Stomach (tissue), 9 donors: ENCODE measurements around the gene RGS17. TPM values are rescaled to one million over a fixed set of nuclear protein-coding genes. Genes with fewer than 3 reads are reported as not detected.

Experiments used
- DNase-seq, 2 donors: peaks; one replicate each; pipeline versions ENCODE4 v3.0.0 to v3.0.0-alpha.2; 2013 to 2019
- H3K27ac ChIP-seq, 5 donors: fragments of 200-600 bp in 4 of 5; sonication (generic) in 4 of 5; one replicate each; pipeline ENCODE4 v1.5.1; 2013 to 2019; ENCODE audit warnings: mild to moderate bottlenecking in 1 of 5, moderate library complexity in 1 of 5
- H3K27me3 ChIP-seq, 3 donors: fragments of 200-600 bp; sonication (generic); one replicate each; pipeline ENCODE4 v1.5.1; 2017 to 2019; ENCODE audit warnings: mixed run types in 1 of 3
- H3K36me3 ChIP-seq, 4 donors: fragments of 200-600 bp; sonication (generic); 1 replicate in 3 of 4; 2 replicates in 1 of 4; pipeline ENCODE4 v1.5.1; 2016 to 2019
- H3K4me1 ChIP-seq, 4 donors: fragments of 200-600 bp; sonication (generic); one replicate each; pipeline ENCODE4 v1.5.1; 2016 to 2019
- H3K4me3 ChIP-seq, 4 donors: fragments of 200-600 bp; sonication (generic) in 3 of 4; one replicate each; pipeline ENCODE4 v1.5.1; 2016 to 2019; ENCODE audit warnings: mild to moderate bottlenecking in 1 of 4
- H3K9me3 ChIP-seq, 4 donors: fragments of 200-600 bp; sonication (generic); one replicate each; pipeline ENCODE4 v1.5.1; 2016 to 2019
- EP300 ChIP-seq: sonication (generic); formaldehyde crosslinking; IDR thresholded peaks from one replicate; pipeline ENCODE4 v1.6.1; 2017; ENCODE audit warnings: antibody characterized with exemption
- POLR2A ChIP-seq, 4 donors: fragments of 450-650 bp; IDR thresholded peaks; one replicate each; pipeline ENCODE4 v1.6.1; 2016; ENCODE audit warnings: antibody characterized with exemption in 4 of 4, control low read depth in 2 of 4, mild to moderate bottlenecking in 1 of 4, moderate library complexity in 1 of 4
- POLR2AphosphoS5 ChIP-seq, 3 donors: sonication (generic); formaldehyde crosslinking; IDR thresholded peaks; one replicate each; pipeline ENCODE4 v1.6.1; 2016; ENCODE audit warnings: antibody characterized with exemption in 3 of 3
- WGBS, 5 donors: extraction: QIAGEN DNeasy Blood & Tissue Kit in 3 of 5; methylation state at CpG; one replicate each; pipeline versions ENCODE4 v1.1.5 to v1.1.7; 2013 to 2018; 5-methylcytosine and 5-hydroxymethylcytosine counted together
- intact Hi-C: fragments of 100-400 bp; cut with DNase I; formaldehyde crosslinking; loops from one replicate; pipeline ENCODE4 v1.15.1; 2023; ENCODE audit warnings: low total_unique reads
- polyA plus RNA-seq, 3 donors: library from polyadenylated mRNA; stranded (reverse); fragments of 200-250 nt; gene quantifications; one replicate each; pipeline ENCODE4 v1.2.3, GENCODE V29; 2013
- total RNA-seq, 5 donors: library from RNA; depleted of rRNA; stranded (reverse); fragments of >200 nt; gene quantifications; one replicate each; pipeline versions ENCODE4 v1.1.0 to v1.2.3, GENCODE V29; 2014 to 2016
- TF ChIP-seq, protein P1 (sequence below), 7 experiments: fragments of 450-650 bp in 4 of 7; fragments of 200-600 bp in 3 of 7; sonication (generic) in 3 of 7; IDR thresholded peaks; one replicate each; pipeline ENCODE4 v1.5.1; 2016 to 2019; ENCODE audit warnings: antibody characterized with exemption in 7 of 7, control low read depth in 2 of 7, mild to moderate bottlenecking in 1 of 7
- donor health status: healthy with polysubstance abuse.
- donor health status: Bipolar disorder and iron deficiency.
- donor health status: healthy.

RGS17 gene
- total and polyA plus RNA-seq, 8 donors, result 0.33 to 2.8 (median 1.7) TPM; not detected in 1

DNA sequence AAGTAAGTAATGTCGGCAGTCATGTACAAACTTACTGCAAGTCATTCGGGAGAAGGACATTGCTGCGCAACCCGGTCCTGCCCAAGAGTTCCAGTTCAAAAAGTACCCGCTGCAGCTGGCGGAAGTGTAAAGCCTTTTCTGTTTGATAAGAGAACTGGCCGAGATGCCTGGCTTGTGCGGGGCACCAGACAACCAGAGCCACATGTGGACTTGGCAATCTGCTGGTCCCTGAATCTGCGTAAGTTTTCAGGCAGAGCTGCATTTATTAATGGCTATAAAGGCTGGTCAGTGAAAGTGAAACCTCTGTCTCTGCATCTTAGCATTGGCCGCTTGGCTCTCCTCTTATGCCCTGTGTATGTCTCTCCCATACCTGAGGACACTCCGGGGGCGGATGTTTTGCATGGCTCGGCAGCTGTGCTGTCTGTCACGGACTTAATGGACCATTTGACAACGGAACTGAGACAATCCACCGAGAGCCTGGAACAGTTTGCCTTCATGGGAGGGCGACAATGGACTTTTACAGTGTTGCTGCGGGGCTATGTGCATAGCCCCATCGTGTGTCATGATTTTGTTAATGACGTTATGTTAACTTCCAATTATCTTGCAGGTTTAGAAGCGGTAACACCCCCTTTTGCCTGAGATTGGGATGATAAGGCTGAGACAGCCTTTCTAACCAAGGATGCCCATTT is 19.8 kb upstream of the RGS17 start:
- peak in 1 of 2 donors; percentile 31 for DNase-seq
- TF ChIP-seq POLR2A (IDR thresholded peaks at IDR 0.05) (no peak), POLR2AphosphoS5 (IDR thresholded peaks at IDR 0.05) (no peak), EP300 (no peak)
- TF ChIP-seq, protein P1, sequence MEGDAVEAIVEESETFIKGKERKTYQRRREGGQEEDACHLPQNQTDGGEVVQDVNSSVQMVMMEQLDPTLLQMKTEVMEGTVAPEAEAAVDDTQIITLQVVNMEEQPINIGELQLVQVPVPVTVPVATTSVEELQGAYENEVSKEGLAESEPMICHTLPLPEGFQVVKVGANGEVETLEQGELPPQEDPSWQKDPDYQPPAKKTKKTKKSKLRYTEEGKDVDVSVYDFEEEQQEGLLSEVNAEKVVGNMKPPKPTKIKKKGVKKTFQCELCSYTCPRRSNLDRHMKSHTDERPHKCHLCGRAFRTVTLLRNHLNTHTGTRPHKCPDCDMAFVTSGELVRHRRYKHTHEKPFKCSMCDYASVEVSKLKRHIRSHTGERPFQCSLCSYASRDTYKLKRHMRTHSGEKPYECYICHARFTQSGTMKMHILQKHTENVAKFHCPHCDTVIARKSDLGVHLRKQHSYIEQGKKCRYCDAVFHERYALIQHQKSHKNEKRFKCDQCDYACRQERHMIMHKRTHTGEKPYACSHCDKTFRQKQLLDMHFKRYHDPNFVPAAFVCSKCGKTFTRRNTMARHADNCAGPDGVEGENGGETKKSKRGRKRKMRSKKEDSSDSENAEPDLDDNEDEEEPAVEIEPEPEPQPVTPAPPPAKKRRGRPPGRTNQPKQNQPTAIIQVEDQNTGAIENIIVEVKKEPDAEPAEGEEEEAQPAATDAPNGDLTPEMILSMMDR (IDR thresholded peaks at IDR 0.05), result no peak
- Histone ChIP-seq H3K4me1 (no peaks in the 10 kb centered on the region), H3K9me3 (no peaks in the 10 kb centered on the region), H3K4me3 (no peak overlapping the region), H3K27ac (no peak overlapping the region), H3K27me3 (no peaks in the 10 kb centered on the region), H3K36me3 (no peaks in the 10 kb centered on the region)
- intact Hi-C loops, result no loop called here
- WGBS, 5 donors, result 70 to 86% (median 82%) methylated on average over 21 of the region's 21 CpGs

DNA sequence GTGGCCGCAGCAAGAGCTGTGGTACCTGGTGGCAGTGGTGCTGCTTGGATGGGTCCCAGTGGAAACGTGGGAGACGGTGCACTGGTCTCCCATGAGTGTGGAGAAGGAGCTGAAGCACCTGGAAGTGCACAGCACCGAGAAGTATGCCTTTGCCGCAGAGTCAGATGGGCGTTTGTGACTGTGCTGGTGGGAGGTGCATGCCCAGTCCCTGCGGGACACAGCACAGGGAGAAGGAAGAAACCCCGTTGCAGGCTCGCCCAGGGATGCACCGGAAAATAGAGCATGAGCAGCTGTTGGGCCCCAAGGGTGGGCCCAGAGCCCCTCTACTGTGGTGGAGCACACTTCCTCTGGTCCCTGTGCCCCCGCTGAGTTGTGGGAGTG is 19.3 kb upstream of the RGS17 start:
- intact Hi-C loops, result no loop called here
- TF ChIP-seq EP300, result no peak
- TF ChIP-seq, protein P1 (IDR thresholded peaks at IDR 0.05), result no peak
- TF ChIP-seq POLR2A (IDR thresholded peaks at IDR 0.05), result no peak
- no peak for TF ChIP-seq POLR2AphosphoS5 (IDR thresholded peaks at IDR 0.05)

DNA sequence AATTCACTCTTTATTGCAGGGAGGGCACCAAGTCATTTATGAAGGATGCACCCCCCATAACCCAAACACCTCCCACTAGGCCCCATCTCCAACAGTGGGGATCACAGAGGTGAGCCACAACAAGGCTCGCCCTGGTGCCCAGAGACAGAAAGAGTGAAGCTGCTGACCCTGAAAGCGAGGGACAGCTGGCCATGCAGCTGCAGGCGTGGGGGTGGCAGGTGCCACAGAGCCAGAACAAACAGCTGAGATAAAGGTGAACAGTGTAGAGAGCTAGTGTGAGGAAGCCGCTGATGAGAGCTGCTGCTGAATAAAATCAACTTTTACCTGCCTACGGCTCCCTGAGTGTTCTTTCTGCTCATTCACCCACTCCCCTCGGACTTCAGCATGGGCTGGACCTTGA is 18.8 kb upstream of the RGS17 start:
- TF ChIP-seq POLR2AphosphoS5 (IDR thresholded peaks at IDR 0.05) (no peak), POLR2A (IDR thresholded peaks at IDR 0.05) (no peak), EP300 (no peak)
- TF ChIP-seq, protein P1 (IDR thresholded peaks at IDR 0.05), result no peak
- Histone ChIP-seq H3K4me3 (no peak overlapping the region), H3K4me1 (no peaks in the 10 kb centered on the region), H3K27me3 (no peaks in the 10 kb centered on the region), H3K9me3 (no peaks in the 10 kb centered on the region), H3K36me3 (no peaks in the 10 kb centered on the region), H3K27ac (no peak overlapping the region)
- intact Hi-C loops, result no loop called here
- DNase-seq, result no peak
- WGBS, 5 donors, result 50 to 71% (median 58%) methylated on average over 5 to 6 of the region's 6 CpGs

More for the DNA sequence above, 19.3 kb upstream of the RGS17 start:
- no peak overlapping the region for H3K4me3 ChIP-seq
- no peaks in the 10 kb centered on the region for H3K36me3 ChIP-seq
- DNase-seq, result no peak
- no peaks in the 10 kb centered on the region for H3K4me1 ChIP-seq
- no peak overlapping the region for H3K27ac ChIP-seq
- H3K27me3 ChIP-seq, result no peaks in the 10 kb centered on the region
- no peaks in the 10 kb centered on the region for H3K9me3 ChIP-seq
- WGBS, 5 donors, result 68 to 92% (median 84%) methylated on average over 11 of the region's 11 CpGs

DNA sequence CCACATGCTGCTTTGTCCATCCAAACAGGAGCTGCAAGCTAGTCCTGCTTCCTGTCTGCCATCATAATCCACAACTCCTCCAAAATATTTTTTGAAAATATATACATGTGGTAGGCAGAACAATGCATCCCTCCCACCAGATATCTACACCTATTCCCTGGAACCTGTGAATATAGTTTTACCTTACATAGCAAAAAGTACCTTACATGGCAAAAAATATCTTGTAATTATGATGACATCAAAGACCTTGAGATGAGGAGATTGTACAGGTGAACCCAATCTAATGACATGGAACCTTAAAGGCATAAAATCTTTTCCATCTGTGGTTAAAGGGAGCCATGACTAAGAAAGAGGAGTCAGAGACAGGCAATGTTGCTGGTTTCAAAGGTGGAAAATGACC is 15.3 kb upstream of the RGS17 start:
- Histone ChIP-seq H3K4me3 (no peak overlapping the region), H3K36me3 (no peaks in the 10 kb centered on the region), H3K27me3 (no peaks in the 10 kb centered on the region), H3K27ac (no peak overlapping the region), H3K9me3 (no peaks in the 10 kb centered on the region), H3K4me1 (no peaks in the 10 kb centered on the region)
- intact Hi-C loops, result no loop called here
- TF ChIP-seq EP300 (no peak), POLR2A (IDR thresholded peaks at IDR 0.05) (no peak), POLR2AphosphoS5 (IDR thresholded peaks at IDR 0.05) (no peak)
- no peak for DNase-seq

DNA sequence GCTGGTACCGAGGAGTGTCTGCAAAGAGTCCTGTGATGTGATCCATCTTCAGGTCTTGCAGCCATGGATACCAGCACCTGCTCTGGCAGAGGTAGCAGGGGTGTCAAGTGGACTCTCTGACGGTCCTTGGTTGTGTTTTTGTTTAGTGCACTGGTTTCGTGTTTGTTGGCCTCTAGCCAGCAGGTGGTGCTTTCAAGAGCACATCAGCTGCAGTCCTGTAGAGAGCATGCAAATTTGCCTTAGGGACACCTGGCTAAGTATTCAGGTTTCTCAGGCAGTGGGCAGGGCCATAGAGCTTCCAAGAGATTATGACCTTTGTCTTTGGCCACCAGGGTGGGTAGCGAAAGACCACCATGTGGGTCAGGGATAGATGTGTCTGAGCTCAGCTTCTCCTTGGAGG is 14.5 kb upstream of the RGS17 start:
- H3K27me3 ChIP-seq, result no peaks in the 10 kb centered on the region
- no peaks in the 10 kb centered on the region for H3K36me3 ChIP-seq
- H3K4me1 ChIP-seq, result no peaks in the 10 kb centered on the region
- DNase-seq, result no peak
- TF ChIP-seq EP300 (no peak), POLR2AphosphoS5 (IDR thresholded peaks at IDR 0.05) (no peak), POLR2A (IDR thresholded peaks at IDR 0.05) (no peak)
- TF ChIP-seq, protein P1 (IDR thresholded peaks at IDR 0.05), result no peak
- intact Hi-C loops, result no loop called here
- WGBS, 5 donors, result 56 to 74% (median 71%) methylated on average over 4 of the region's 4 CpGs
- H3K9me3 ChIP-seq, result no peaks in the 10 kb centered on the region
- H3K27ac ChIP-seq, result no peak overlapping the region
- no peak overlapping the region for H3K4me3 ChIP-seq
